Endothelial cell of umbilical vein (primary cell): ENCODE measurements around the gene CDK15.

Experiments used
- POLR2A ChIP-seq: IDR thresholded peaks from 2 replicates; pipeline ENCODE4 v1.6.1; 2012; ENCODE audit warnings: low read depth, mild to moderate bottlenecking, control low read depth, low read length
- TF ChIP-seq, protein P1 (sequence below), 2 donors: IDR thresholded peaks; 1 replicate in 1 of 2; 2 replicates in 1 of 2; pipeline ENCODE4 v1.5.1; 2011; ENCODE audit warnings: low read length in 2 of 2, mild to moderate bottlenecking in 2 of 2, moderate library complexity in 2 of 2, control low read depth in 1 of 2, inconsistent platforms in 1 of 2, low read depth in 1 of 2; ENCODE audit not compliant: insufficient read depth in 1 of 2; ENCODE audit errors: extremely low read depth in 1 of 2

DNA sequence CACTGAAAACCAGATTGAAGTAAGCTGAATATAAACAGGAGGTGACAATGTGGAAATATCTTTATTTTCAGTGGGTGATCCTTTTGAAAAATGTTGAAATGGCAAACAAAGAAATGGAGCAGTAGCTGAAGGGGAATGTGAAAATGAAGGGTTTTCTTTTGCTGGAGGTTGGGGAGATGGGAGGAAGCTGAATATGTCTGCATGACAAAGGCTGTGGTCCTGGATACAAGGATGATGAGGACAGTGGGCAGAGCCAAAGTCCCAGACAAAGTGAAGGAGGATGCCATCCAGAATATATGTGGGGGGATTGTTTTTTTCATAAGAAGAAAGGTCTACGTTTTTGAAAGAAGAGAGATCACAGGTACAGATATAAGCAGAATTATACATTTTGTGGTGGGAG, 32.3 kb upstream of the CDK15 start:
- TF ChIP-seq, protein P1, sequence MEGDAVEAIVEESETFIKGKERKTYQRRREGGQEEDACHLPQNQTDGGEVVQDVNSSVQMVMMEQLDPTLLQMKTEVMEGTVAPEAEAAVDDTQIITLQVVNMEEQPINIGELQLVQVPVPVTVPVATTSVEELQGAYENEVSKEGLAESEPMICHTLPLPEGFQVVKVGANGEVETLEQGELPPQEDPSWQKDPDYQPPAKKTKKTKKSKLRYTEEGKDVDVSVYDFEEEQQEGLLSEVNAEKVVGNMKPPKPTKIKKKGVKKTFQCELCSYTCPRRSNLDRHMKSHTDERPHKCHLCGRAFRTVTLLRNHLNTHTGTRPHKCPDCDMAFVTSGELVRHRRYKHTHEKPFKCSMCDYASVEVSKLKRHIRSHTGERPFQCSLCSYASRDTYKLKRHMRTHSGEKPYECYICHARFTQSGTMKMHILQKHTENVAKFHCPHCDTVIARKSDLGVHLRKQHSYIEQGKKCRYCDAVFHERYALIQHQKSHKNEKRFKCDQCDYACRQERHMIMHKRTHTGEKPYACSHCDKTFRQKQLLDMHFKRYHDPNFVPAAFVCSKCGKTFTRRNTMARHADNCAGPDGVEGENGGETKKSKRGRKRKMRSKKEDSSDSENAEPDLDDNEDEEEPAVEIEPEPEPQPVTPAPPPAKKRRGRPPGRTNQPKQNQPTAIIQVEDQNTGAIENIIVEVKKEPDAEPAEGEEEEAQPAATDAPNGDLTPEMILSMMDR (IDR thresholded peaks at IDR 0.05; ENCODE audit: extremely low read depth in 1 of 2, insufficient read depth in 1 of 2, low read depth in 1 of 2, low read length in 2 of 2), result no peak
- no peak for TF ChIP-seq POLR2A
